GM12878 (cell line): ENCODE measurements around the gene GPR153. TPM values are rescaled to one million over a fixed set of nuclear protein-coding genes. Genes with fewer than 3 reads are reported as not detected.

Experiments used
- ASH2L ChIP-seq: fragments of 300-600, 200-600 bp; sonication (generic); IDR thresholded peaks from 2 replicates; pipeline ENCODE4 v1.6.1; 2017; ENCODE audit warnings: low read depth, mild to moderate bottlenecking, borderline replicate concordance
- BCL11A ChIP-seq: IDR thresholded peaks from 2 replicates; pipeline ENCODE4 v1.6.1; 2011; ENCODE audit warnings: low read depth, low read length
- BHLHE40 ChIP-seq, 2 experiments: fragments of 450-650 bp in 1 of 2; IDR thresholded peaks; 2 replicates each; pipeline ENCODE4 v1.6.1; 2011 to 2017; ENCODE audit warnings: low read depth in 2 of 2, borderline replicate concordance in 1 of 2, improper control_type of control experiment in 1 of 2, low read length in 1 of 2, mild to moderate bottlenecking in 1 of 2
- CEBPB ChIP-seq, 2 experiments: fragments of 150-350 bp in 1 of 2; IDR thresholded peaks; 2 replicates each; pipeline ENCODE4 v1.6.1; 2012 to 2014; ENCODE audit warnings: low read depth in 2 of 2, low read length in 2 of 2, borderline replicate concordance in 1 of 2, inconsistent platforms in 1 of 2
- CEBPZ ChIP-seq: fragments of 150-350 bp; IDR thresholded peaks from 2 replicates; pipeline ENCODE4 v1.6.1; 2016; ENCODE audit warnings: low read depth, low read length
- E2F8 ChIP-seq: fragments of 450-650 bp; IDR thresholded peaks from 2 replicates; pipeline ENCODE4 v1.6.1; 2018; ENCODE audit warnings: mild to moderate bottlenecking, low read depth, moderate library complexity; ENCODE audit not compliant: partially characterized antibody
- ELK1 ChIP-seq: IDR thresholded peaks from 2 replicates; pipeline ENCODE4 v1.6.1; 2012; ENCODE audit warnings: low read depth, low read length, improper control_type of control experiment
- HDAC6 ChIP-seq: fragments of 200-600 bp; sonication (generic); IDR thresholded peaks from one replicate; pipeline ENCODE4 v1.8.0; 2017; ENCODE audit warnings: antibody characterized with exemption; ENCODE audit not compliant: unreplicated experiment
- JUNB ChIP-seq: IDR thresholded peaks from 2 replicates; pipeline ENCODE4 v1.6.1; 2016; ENCODE audit warnings: antibody characterized with exemption, mild to moderate bottlenecking
- MTA3 ChIP-seq: IDR thresholded peaks from 2 replicates; pipeline ENCODE4 v1.6.1; 2012; ENCODE audit warnings: low read length, inconsistent platforms, borderline replicate concordance
- NRF1 ChIP-seq: conservative IDR thresholded peaks from 2 replicates; pipeline ENCODE4 v1.6.1; 2011; ENCODE audit warnings: mild to moderate bottlenecking, low read depth, low read length, improper control_type of control experiment
- PBX3 ChIP-seq: IDR thresholded peaks from 2 replicates; pipeline ENCODE4 v1.6.1; 2011; ENCODE audit warnings: mild to moderate bottlenecking, low read depth, low read length, moderate library complexity; ENCODE audit not compliant: insufficient replicate concordance
- POLR2AphosphoS2 ChIP-seq: IDR thresholded peaks from 2 replicates; pipeline ENCODE4 v1.6.1; 2011; ENCODE audit warnings: low read depth, mild to moderate bottlenecking, low read length, improper control_type of control experiment, moderate library complexity
- SMAD1 ChIP-seq: fragments of 450-650 bp; IDR thresholded peaks from 2 replicates; pipeline ENCODE4 v1.6.1; 2018; ENCODE audit warnings: mild to moderate bottlenecking, low read depth; ENCODE audit not compliant: partially characterized antibody
- SREBF2 ChIP-seq: IDR thresholded peaks from 2 replicates; pipeline ENCODE4 v1.6.1; 2012; ENCODE audit warnings: mild to moderate bottlenecking, low read length
- ZBTB4 ChIP-seq: fragments of 450-650 bp; formaldehyde crosslinking; IDR thresholded peaks from 2 replicates; pipeline ENCODE4 v1.4.0; 2022; ENCODE audit warnings: mild to moderate bottlenecking, moderate library complexity
- polyA plus RNA-seq, 11 experiments: library from polyadenylated mRNA; depleted of rRNA in 4 of 11; unstranded in 6 of 11; stranded (reverse) in 5 of 11; fragments of >200 nt; fragmentation: Nextera tagmentation in 4 of 11; fragmentation: Illumina TruSeq in 1 of 11; extraction: Ambion mirVana in 4 of 11; extraction: Trizol in 1 of 11; gene quantifications; 1 replicate in 1 of 11; 2 replicates in 10 of 11; pipeline versions ENCODE4 v1.2.1 to v1.2.3, GENCODE V29; 2011 to 2016; ENCODE audit warnings: inconsistent platforms in 2 of 11, missing spikeins in 2 of 11, low read depth in 1 of 11
- total RNA-seq, 4 experiments: library from RNA; depleted of rRNA in 3 of 4; stranded (reverse); fragments of >200 nt in 3 of 4; fragmentation: Illumina TruSeq in 1 of 4; extraction: Trizol in 1 of 4; gene quantifications; 2 replicates each; pipeline versions ENCODE4 v1.2.1 to v1.2.3, GENCODE V29; 2013 to 2021

Gene GPR153
- total and polyA plus RNA-seq, 10 of the 15 experiments (the other 5 are each of a cell fraction or from before 2014, with no cell fraction given), result 0.04 to 2.2 (median 0.54) TPM

GRCh38 chr1:6208723-6209660 lies 51.9 kb downstream of the GPR153 start (continued):
- TF ChIP-seq CEBPZ (no peak), MTA3 (no peak), JUNB (no peak), HDAC6 (no peak), ASH2L (no peak), BHLHE40 (IDR thresholded peaks at IDR 0.05; ENCODE audit: borderline replicate concordance in 1 of 2, low read depth in 2 of 2, low read length in 1 of 2) (peak; percentile 77 to 93), POLR2AphosphoS2 (no peak), SREBF2 (no peak), SMAD1 (no peak), BCL11A (no peak), NRF1 (0 out of 2 replicates have a peak, but pooled peaks have one; percentile 18), CEBPB (IDR thresholded peaks at IDR 0.05; ENCODE audit: borderline replicate concordance in 1 of 2, low read depth in 2 of 2, low read length in 2 of 2) (no peak), ZBTB4 (CRISPR knock-in tag) (no peak), PBX3 (no peak), ELK1 (no peak), E2F8 (no peak)
